OCI-LY3 (cell line): ENCODE data around the gene TMEM132A.

Experiments used
- H2AFZ ChIP-seq: fragments of 200-600, 300-600 bp; shearing (Covaris generic); 2 replicates; pipeline ENCODE4 v1.6.0; 2014; ENCODE audit warnings: antibody characterized with exemption, low read depth, low read length
- H3K27ac ChIP-seq: fragments of 200-600, 300-600 bp; sonication (generic); 2 replicates; pipeline ENCODE4 v1.5.1; 2014; ENCODE audit warnings: mild to moderate bottlenecking, low read length, moderate library complexity, mixed read lengths
- H3K27me3 ChIP-seq: fragments of 200-600, 300-600 bp; sonication (generic); 2 replicates; pipeline ENCODE4 v1.6.1; 2014; ENCODE audit warnings: low read depth, low read length, mixed read lengths
- H3K36me3 ChIP-seq: fragments of 200-600, 300-600 bp; sonication (generic); replicated peaks from 2 replicates; pipeline ENCODE3; 2014; ENCODE audit warnings: low read depth, low read length, mixed read lengths
- H3K4me1 ChIP-seq: fragments of 300-600, 200-600 bp; sonication (generic); 2 replicates; pipeline ENCODE4 v1.6.1; 2014; ENCODE audit warnings: low read length, mixed read lengths
- H3K4me2 ChIP-seq: fragments of 200-600, 300-600 bp; sonication (generic); 2 replicates; pipeline ENCODE4 v1.6.1; 2014; ENCODE audit warnings: low read length, mixed read lengths
- H3K4me3 ChIP-seq: fragments of 300-600, 200-600 bp; sonication (generic); 2 replicates; pipeline ENCODE4 v1.5.1; 2014; ENCODE audit warnings: antibody characterized with exemption, mild to moderate bottlenecking, low read length, moderate library complexity
- H3K79me2 ChIP-seq: fragments of 300-600, 200-600 bp; shearing (Covaris generic); 2 replicates; pipeline ENCODE4 v1.6.1; 2014; ENCODE audit warnings: mild to moderate bottlenecking, low read length, mixed read lengths
- H3K9ac ChIP-seq: fragments of 300-600, 200-600 bp; shearing (Covaris generic); 2 replicates; pipeline ENCODE4 v1.6.0; 2014; ENCODE audit warnings: mild to moderate bottlenecking, low read length, moderate library complexity
- H3K9me3 ChIP-seq: fragments of 200-600, 300-600 bp; shearing (Covaris generic); 2 replicates; pipeline ENCODE4 v1.6.1; 2014; ENCODE audit warnings: low read length, mixed read lengths; ENCODE audit not compliant: insufficient read depth
- H4K20me1 ChIP-seq: fragments of 200-600, 300-600 bp; sonication (generic); 2 replicates; pipeline ENCODE4 v1.6.1; 2016; ENCODE audit warnings: low read length, mixed read lengths; ENCODE audit not compliant: insufficient read depth
- EZH2phosphoT487 ChIP-seq: fragments of 200-600 bp; shearing (Covaris generic); IDR thresholded peaks from 2 replicates; pipeline ENCODE4 v1.6.1; 2018; ENCODE audit warnings: antibody characterized with exemption, mixed run types, low read depth
- TF ChIP-seq, protein P1 (sequence below): fragments of 200-600, 300-600 bp; sonication (generic); IDR thresholded peaks from 2 replicates; pipeline ENCODE4 v1.5.1; 2014; ENCODE audit warnings: antibody characterized with exemption, low read length, low read depth

The TMEM132A gene

GRCh38 chr11:60935676-60936442, 11.6 kb downstream of the TMEM132A start:
- Histone ChIP-seq H3K36me3 (peaks cover 46% of the 10 kb centered on the region), H3K27me3 (no peaks in the 10 kb centered on the region), H3K4me3 (no peak overlapping the region), H2AFZ (no peak overlapping the region), H3K27ac (peak overlapping the region; percentile 38), H3K4me2 (peak overlapping the region; percentile 24), H3K9ac (no peak overlapping the region), H3K4me1 (peaks cover 53% of the 10 kb centered on the region), H3K79me2 (no peaks in the 10 kb centered on the region), H3K9me3 (no peaks in the 10 kb centered on the region), H4K20me1 (peaks cover 60% of the 10 kb centered on the region)
- TF ChIP-seq, protein P1, sequence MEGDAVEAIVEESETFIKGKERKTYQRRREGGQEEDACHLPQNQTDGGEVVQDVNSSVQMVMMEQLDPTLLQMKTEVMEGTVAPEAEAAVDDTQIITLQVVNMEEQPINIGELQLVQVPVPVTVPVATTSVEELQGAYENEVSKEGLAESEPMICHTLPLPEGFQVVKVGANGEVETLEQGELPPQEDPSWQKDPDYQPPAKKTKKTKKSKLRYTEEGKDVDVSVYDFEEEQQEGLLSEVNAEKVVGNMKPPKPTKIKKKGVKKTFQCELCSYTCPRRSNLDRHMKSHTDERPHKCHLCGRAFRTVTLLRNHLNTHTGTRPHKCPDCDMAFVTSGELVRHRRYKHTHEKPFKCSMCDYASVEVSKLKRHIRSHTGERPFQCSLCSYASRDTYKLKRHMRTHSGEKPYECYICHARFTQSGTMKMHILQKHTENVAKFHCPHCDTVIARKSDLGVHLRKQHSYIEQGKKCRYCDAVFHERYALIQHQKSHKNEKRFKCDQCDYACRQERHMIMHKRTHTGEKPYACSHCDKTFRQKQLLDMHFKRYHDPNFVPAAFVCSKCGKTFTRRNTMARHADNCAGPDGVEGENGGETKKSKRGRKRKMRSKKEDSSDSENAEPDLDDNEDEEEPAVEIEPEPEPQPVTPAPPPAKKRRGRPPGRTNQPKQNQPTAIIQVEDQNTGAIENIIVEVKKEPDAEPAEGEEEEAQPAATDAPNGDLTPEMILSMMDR: no peak
- TF ChIP-seq EZH2phosphoT487: no peak

GRCh38 chr11:60936467-60937143, 12.3 kb downstream of the TMEM132A start:
- Histone ChIP-seq H2AFZ (no peak overlapping the region), H3K4me2 (no peak overlapping the region), H3K79me2 (no peaks in the 10 kb centered on the region), H3K4me1 (peaks cover 45% of the 10 kb centered on the region), H3K27ac (0 out of 2 replicates have a peak overlapping the region, but pooled peaks have one; percentile 38), H3K9me3 (no peaks in the 10 kb centered on the region), H3K9ac (no peak overlapping the region), H3K27me3 (no peaks in the 10 kb centered on the region), H3K36me3 (peaks cover 46% of the 10 kb centered on the region), H4K20me1 (peaks cover 67% of the 10 kb centered on the region), H3K4me3 (no peak overlapping the region)
- TF ChIP-seq, protein P1: no peak
- no peak for TF ChIP-seq EZH2phosphoT487

- TF ChIP-seq, protein P1: no peak
- no peak for TF ChIP-seq EZH2phosphoT487
- Histone ChIP-seq H3K27ac (no peak overlapping the region), H3K4me3 (no peak overlapping the region), H3K4me1 (peaks cover 43% of the 10 kb centered on the region), H3K4me2 (no peak overlapping the region), H3K27me3 (no peaks in the 10 kb centered on the region), H3K36me3 (peaks cover 51% of the 10 kb centered on the region), H2AFZ (no peak overlapping the region), H4K20me1 (peaks cover 72% of the 10 kb centered on the region), H3K9ac (no peak overlapping the region), H3K9me3 (no peaks in the 10 kb centered on the region), H3K79me2 (no peaks in the 10 kb centered on the region)
Measured at GRCh38 chr11:60937144-60937527, 12.9 kb downstream of the TMEM132A start.

GRCh38 chr11:60937811-60938210, 13.6 kb downstream of the TMEM132A start:
- H3K4me3 ChIP-seq: no peak overlapping the region
- H4K20me1 ChIP-seq: peaks cover 79% of the 10 kb centered on the region
- H3K4me1 ChIP-seq: peaks cover 43% of the 10 kb centered on the region
- H3K27me3 ChIP-seq: no peaks in the 10 kb centered on the region
- H3K9ac ChIP-seq: no peak overlapping the region
- peaks cover 58% of the 10 kb centered on the region for H3K36me3 ChIP-seq
- H2AFZ ChIP-seq: no peak overlapping the region
- H3K79me2 ChIP-seq: peaks cover 6% of the 10 kb centered on the region; the same call in 1 of the 2 replicates
- TF ChIP-seq, protein P1: no peak
- H3K4me2 ChIP-seq: no peak overlapping the region
- H3K27ac ChIP-seq: no peak overlapping the region
- no peaks in the 10 kb centered on the region for H3K9me3 ChIP-seq
